Common myeloid progenitor, CD34-positive (primary cell): ENCODE results near the gene MYOCD.
A peak's percentile ranks its signal among the peaks of the same experiment; 100 is the strongest.

ENCODE experiments used
- CTCF ChIA-PET: fragments of 350-600 bp; sonication (Branson Sonifier 250); formaldehyde crosslinking; loops from one replicate; lab custom pipeline; 2021; ENCODE audit warnings: antibody characterized with exemption; lab: Charles Lee
- POLR2A ChIA-PET: fragments of 350-600 bp; sonication (Branson Sonifier 250); formaldehyde crosslinking; loops from one replicate; lab custom pipeline; 2021; ENCODE audit warnings: antibody characterized with exemption; lab: Charles Lee
- DNase-seq, 3 donors: peaks; one replicate each; pipeline versions ENCODE4 v3.0.0 to v3.0.0-alpha.2; 2013
- H3K27ac ChIP-seq, 2 experiments: 1 replicate in 1 of 2; 2 replicates in 1 of 2; pipeline ENCODE4 v1.7.0; 2013; ENCODE audit warnings: inconsistent platforms in 2 of 2, low read length in 2 of 2, mild to moderate bottlenecking in 2 of 2, low read depth in 1 of 2, moderate library complexity in 1 of 2; ENCODE audit not compliant: severe bottlenecking in 2 of 2, insufficient read depth in 1 of 2, poor library complexity in 1 of 2
- H3K27me3 ChIP-seq, 5 experiments: replicated peaks in 2 of 5; 1 replicate in 3 of 5; 2 replicates in 2 of 5; pipeline versions ENCODE4 v1.6.1 to v1.7.0; 2013; ENCODE audit warnings: low read length in 4 of 5, mild to moderate bottlenecking in 2 of 5, moderate library complexity in 2 of 5, inconsistent platforms in 1 of 5; ENCODE audit not compliant: insufficient read depth in 5 of 5, control insufficient read depth in 4 of 5
- H3K36me3 ChIP-seq, 4 experiments: 1 replicate in 2 of 4; 2 replicates in 2 of 4; pipeline versions ENCODE4 v1.6.1 to v1.7.0; 2013; ENCODE audit warnings: low read length in 3 of 4, control low read depth in 1 of 4, mild to moderate bottlenecking in 1 of 4; ENCODE audit not compliant: control insufficient read depth in 4 of 4, insufficient read depth in 4 of 4
- H3K4me1 ChIP-seq, 4 experiments: 1 replicate in 3 of 4; 2 replicates in 1 of 4; pipeline versions ENCODE4 v1.6.1 to v1.7.1; 2013; ENCODE audit warnings: low read length in 3 of 4, mild to moderate bottlenecking in 3 of 4, control low read depth in 1 of 4, inconsistent platforms in 1 of 4, moderate library complexity in 1 of 4; ENCODE audit not compliant: control insufficient read depth in 4 of 4, insufficient read depth in 4 of 4; ENCODE audit errors: control extremely low read depth in 1 of 4
- H3K4me3 ChIP-seq, 7 experiments: 1 replicate in 4 of 7; 2 replicates in 3 of 7; pipeline versions ENCODE4 v1.5.1 to v1.7.0; 2013; ENCODE audit warnings: mild to moderate bottlenecking in 7 of 7, low read length in 6 of 7, moderate library complexity in 6 of 7, inconsistent platforms in 2 of 7, low read depth in 2 of 7, control low read depth in 1 of 7; ENCODE audit not compliant: insufficient read depth in 4 of 7, control insufficient read depth in 1 of 7; ENCODE audit errors: extremely low read depth in 1 of 7
- H3K9me3 ChIP-seq, 5 experiments: 1 replicate in 4 of 5; 2 replicates in 1 of 5; pipeline versions ENCODE4 v1.6.1 to v1.7.1; 2013; ENCODE audit warnings: low read length in 4 of 5, mild to moderate bottlenecking in 2 of 5, inconsistent platforms in 1 of 5, low read depth in 1 of 5, moderate library complexity in 1 of 5; ENCODE audit not compliant: control insufficient read depth in 4 of 5, insufficient read depth in 2 of 5; ENCODE audit errors: control extremely low read depth in 1 of 5
- WGBS: methylation state at CpG from one replicate; pipeline ENCODE4 v1.1.5; 2013; ENCODE audit not compliant: insufficient coverage; 5-methylcytosine and 5-hydroxymethylcytosine counted together

The MYOCD gene

DNA sequence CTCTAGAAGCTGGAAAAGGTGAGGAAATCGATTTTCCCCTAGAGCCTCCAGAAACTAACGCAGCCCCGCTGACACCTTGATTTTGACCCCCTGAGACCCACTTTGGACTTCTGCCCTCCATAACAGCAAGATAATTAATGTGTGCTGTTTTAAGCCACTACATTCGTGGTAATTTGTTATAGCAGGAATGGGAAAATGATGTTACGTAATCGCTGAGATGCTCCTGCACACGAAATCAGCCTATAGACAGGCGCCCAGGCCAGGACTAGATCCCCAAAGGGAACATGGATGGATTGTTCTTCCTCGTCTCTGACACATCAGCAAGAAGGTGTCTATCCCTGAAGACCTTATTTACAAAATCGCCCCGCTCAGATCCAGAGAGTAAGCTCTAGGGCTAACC, 1.4 kb upstream of the MYOCD start:
- Histone ChIP-seq H3K36me3 (no peaks in the 10 kb centered on the region), H3K4me1 (peaks cover 0 to 11% (median 3%) of the 10 kb centered on the region in 4 experiments), H3K4me3 (no peak overlapping the region), H3K9me3 (no peaks in the 10 kb centered on the region), H3K27me3 (peaks cover 3 to 64% (median 37%) of the 10 kb centered on the region in 5 experiments), H3K27ac (no peak overlapping the region)
- WGBS, result 94% methylated on average over 11 of the region's 11 CpGs
- POLR2A ChIA-PET, result no interaction called here
- CTCF ChIA-PET, result no interaction called here
- DNase-seq, result no peak

DNA sequence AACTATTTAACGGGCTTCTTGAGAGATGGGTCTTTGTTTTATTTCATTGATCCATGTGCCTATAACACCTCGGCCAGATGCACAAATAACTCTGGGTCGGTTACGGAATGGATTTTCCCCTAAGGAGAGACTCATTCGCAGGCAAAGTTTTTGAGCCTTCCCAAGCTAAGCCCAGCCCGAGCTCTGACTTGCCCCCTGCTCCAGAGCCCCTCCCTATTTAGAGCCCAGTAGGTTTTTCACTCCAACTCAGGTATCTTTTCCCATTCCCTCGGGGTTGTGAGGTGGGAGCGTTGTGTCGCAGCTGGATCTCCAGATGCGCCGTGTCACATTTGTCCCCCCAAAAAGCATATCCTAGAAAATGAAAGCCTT, 812 bp upstream of the MYOCD start:
- 24% methylated on average over 11 of the region's 11 CpGs for WGBS
- CTCF ChIA-PET, result no interaction called here
- POLR2A ChIA-PET, result no interaction called here

DNA sequence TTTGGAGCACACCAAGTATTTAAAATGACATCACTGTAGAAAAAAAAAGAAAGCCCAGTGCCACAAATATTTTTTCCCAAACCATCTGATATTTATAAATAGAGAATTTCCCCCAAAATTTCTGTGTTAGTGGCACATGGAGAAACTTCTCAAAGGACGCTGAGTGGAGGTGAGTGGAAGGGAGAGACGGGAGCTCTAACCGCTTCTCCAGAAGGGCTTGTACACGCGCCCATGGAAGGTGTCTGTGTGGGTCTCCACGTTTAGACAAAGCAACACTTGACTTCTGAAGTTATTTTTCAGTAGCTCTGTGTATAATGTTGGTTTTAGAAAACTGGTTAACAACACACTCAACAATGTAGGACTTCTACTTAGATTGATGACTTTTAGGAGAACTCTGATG, 1.0 kb downstream of the MYOCD start:
- H3K4me3 ChIP-seq, result no peak overlapping the region
- WGBS, result 95% methylated on average over 3 of the region's 6 CpGs
- peaks cover 0 to 11% (median 3%) of the 10 kb centered on the region in 4 experiments for H3K4me1 ChIP-seq
- H3K27ac ChIP-seq, result no peak overlapping the region
- peaks cover 3 to 65% (median 37%) of the 10 kb centered on the region in 5 experiments for H3K27me3 ChIP-seq
- POLR2A ChIA-PET, result no interaction called here
- no peaks in the 10 kb centered on the region for H3K9me3 ChIP-seq
- no peak for DNase-seq
- H3K36me3 ChIP-seq, result no peaks in the 10 kb centered on the region
- CTCF ChIA-PET, result interaction anchor here (0.7 kb wide), 1 partner anchor 1207 kb away, joined by 3 read pairs; no protein-coding TSS in a partner anchor

More for the DNA sequence above, 812 bp upstream of the MYOCD start:
- H3K9me3 ChIP-seq, result no peaks in the 10 kb centered on the region
- DNase-seq, result no peak
- H3K27me3 ChIP-seq, result peaks cover 3 to 65% (median 37%) of the 10 kb centered on the region in 5 experiments
- no peaks in the 10 kb centered on the region for H3K36me3 ChIP-seq
- peak overlapping the region in 2 of 7 experiments; percentile 38 to 42 for H3K4me3 ChIP-seq
- H3K4me1 ChIP-seq, result peaks cover 0 to 11% (median 3%) of the 10 kb centered on the region in 4 experiments
- no peak overlapping the region for H3K27ac ChIP-seq

DNA sequence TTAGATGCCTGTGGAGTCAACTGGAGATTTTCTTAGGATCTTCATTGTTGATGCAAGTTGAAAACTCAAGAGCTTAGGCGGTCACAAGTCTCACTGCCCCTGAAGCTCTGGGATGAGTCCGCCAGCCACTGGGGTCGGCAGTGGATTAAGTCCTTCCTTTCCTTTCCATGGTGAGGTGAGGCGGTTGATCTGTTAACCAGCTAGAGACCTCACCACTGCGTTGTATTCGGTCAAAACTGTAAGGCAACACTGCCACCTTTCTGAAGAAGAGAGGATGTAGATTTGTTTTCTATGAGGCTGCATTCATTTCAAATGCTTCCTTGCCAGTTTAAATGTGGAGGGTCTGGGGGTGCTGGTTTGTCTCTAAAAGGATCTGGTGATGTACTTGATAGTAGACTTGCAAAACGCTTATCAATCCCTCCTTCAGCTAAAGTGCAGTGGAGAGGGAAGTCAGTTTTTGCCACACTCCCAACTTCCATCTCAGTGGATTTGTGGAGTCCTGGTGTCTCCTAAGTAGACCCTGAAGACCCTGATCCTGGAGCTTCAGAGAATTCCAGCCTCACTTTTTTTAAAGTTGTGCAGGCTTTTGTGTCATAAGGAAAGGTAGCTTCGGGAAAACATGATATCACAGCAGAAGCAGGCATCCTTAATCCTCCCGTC, 1.7 kb downstream of the MYOCD start:
- Histone ChIP-seq H3K27ac (no peak overlapping the region), H3K36me3 (no peaks in the 10 kb centered on the region), H3K9me3 (no peaks in the 10 kb centered on the region), H3K27me3 (peaks cover 3 to 64% (median 34%) of the 10 kb centered on the region in 5 experiments), H3K4me3 (no peak overlapping the region), H3K4me1 (peaks cover 0 to 11% (median 3%) of the 10 kb centered on the region in 4 experiments)
- CTCF ChIA-PET, result interaction anchor here (0.7 to 1.0 kb wide), 2 partner anchors 410 to 1208 kb away, joined by 3 read pairs; no protein-coding TSS in a partner anchor
- POLR2A ChIA-PET, result no interaction called here
- 30% methylated on average over 7 of the region's 9 CpGs for WGBS
- DNase-seq, result peak; percentile 1 to 15 (median 11)

DNA sequence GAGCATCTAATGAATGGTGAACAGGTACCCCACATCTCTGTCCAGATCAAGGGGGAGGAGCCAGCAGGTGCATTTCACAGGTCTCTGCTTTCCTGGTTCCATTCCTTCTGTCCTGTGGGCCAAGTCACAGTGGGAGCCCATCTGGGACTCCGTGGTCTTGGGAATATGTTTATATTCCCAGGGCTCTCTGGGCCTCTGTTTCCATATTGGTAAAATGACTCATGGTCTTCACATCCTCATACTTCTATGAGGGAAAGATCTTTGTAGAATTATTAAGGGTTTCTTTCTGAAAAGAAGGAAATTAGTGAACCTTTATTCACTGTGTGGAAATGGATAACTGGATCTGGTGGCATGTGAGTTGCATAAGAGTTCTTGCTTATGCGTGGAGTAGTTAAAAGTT, 6.2 kb downstream of the MYOCD start:
- WGBS, result 100% methylated on average over 1 of the region's 2 CpGs
- Histone ChIP-seq H3K4me3 (no peak overlapping the region), H3K4me1 (no peaks in the 10 kb centered on the region), H3K9me3 (no peaks in the 10 kb centered on the region), H3K36me3 (no peaks in the 10 kb centered on the region), H3K27me3 (peaks cover 2 to 22% (median 14%) of the 10 kb centered on the region in 5 experiments), H3K27ac (no peak overlapping the region)
- DNase-seq, result no peak
- CTCF ChIA-PET, result no interaction called here
- POLR2A ChIA-PET, result no interaction called here

DNA sequence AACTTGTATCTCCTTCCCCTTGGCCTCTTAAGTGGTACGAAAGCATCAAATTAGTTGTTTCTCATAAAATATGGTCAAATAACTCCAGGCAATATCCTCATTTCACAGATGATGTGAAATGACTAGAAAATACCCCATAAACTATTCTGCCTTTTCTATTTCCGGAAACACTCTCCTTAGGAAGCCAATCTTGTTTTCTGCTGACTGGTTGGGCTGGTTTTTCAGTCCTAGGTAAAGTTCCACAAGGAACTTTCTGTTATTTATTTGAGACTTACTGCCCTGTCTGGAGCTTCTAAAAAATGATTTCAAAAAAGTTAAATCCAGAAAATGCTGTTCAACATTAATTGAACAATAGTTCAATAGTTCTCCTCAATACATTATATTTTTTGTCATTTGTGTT, 7.3 kb downstream of the MYOCD start:
- ChIA-PET CTCF (no interaction called here), POLR2A (no interaction called here)
- H3K27me3 ChIP-seq, result peaks cover 0 to 12% (median 6%) of the 10 kb centered on the region in 5 experiments
- H3K9me3 ChIP-seq, result no peaks in the 10 kb centered on the region
- H3K4me3 ChIP-seq, result no peak overlapping the region
- no peak overlapping the region for H3K27ac ChIP-seq
- H3K36me3 ChIP-seq, result no peaks in the 10 kb centered on the region
- no peaks in the 10 kb centered on the region for H3K4me1 ChIP-seq
- WGBS, result 100% methylated on average over 2 of the region's 2 CpGs
- DNase-seq, result no peak

DNA sequence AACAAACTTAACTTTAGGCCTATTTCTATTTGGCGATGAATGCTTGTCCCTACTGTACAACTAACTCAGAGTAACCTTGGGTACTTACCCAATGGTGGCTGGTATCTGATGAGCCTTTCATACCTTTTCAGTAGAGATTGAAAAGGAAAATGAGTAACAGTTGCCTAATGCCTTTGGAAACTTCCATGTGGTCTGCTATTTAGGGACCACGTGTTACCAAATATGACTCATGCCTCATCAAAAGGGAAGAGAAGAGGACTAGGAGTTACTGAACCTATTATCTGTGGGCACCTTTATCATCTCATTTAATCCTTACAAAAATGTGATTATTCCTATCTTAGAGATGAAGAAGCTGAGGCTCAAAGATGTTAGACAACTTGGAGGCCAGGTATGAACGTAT, 8.1 kb downstream of the MYOCD start:
- 90% methylated on average over 3 of the region's 3 CpGs for WGBS
- CTCF ChIA-PET, result no interaction called here

More for the DNA sequence above, 8.1 kb downstream of the MYOCD start:
- DNase-seq, result no peak
- no peak overlapping the region for H3K4me3 ChIP-seq
- no peaks in the 10 kb centered on the region for H3K9me3 ChIP-seq
- H3K4me1 ChIP-seq, result no peaks in the 10 kb centered on the region
- no peak overlapping the region for H3K27ac ChIP-seq
- H3K36me3 ChIP-seq, result no peaks in the 10 kb centered on the region
- H3K27me3 ChIP-seq, result peaks cover 0 to 5% (median 4%) of the 10 kb centered on the region in 5 experiments
- POLR2A ChIA-PET, result no interaction called here
